GM23338 (cell line): ENCODE measurements around the gene FCSK. TPM values are rescaled to one million over a fixed set of nuclear protein-coding genes. Genes with fewer than 3 reads are reported as not detected.

Experiments
- ATAC-seq: fragments of 200-7000 bp; cut with Tn5 transposase; 3 replicates; pipeline ENCODE4 v1.9.1; 2020
- DNase-seq: peaks from one replicate; pipeline ENCODE4 v3.0.0-alpha.2; 2015; ENCODE audit warnings: low spot score
- H2AFZ ChIP-seq: fragments of 200-600 bp; sonication (generic); 2 replicates; pipeline ENCODE4 v1.8.0; 2016; ENCODE audit warnings: antibody characterized with exemption, mild to moderate bottlenecking, moderate library complexity
- H3F3A ChIP-seq: fragments of 200-600 bp; sonication (generic); replicated peaks from 2 replicates; pipeline ENCODE4 v1.8.0; 2017; ENCODE audit warnings: antibody characterized with exemption, mixed run types, low read depth
- H3K27ac ChIP-seq: fragments of 200-600 bp; sonication (generic); 2 replicates; pipeline ENCODE4 v1.6.1; 2016; ENCODE audit warnings: low read depth
- H3K27me3 ChIP-seq: fragments of 200-600 bp; sonication (generic); 2 replicates; pipeline ENCODE4 v1.8.0; 2016; ENCODE audit warnings: mild to moderate bottlenecking, mixed run types, moderate library complexity; ENCODE audit not compliant: insufficient read depth
- H3K36me3 ChIP-seq: fragments of 200-600 bp; sonication (generic); 2 replicates; pipeline ENCODE4 v1.8.0; 2016; ENCODE audit warnings: mild to moderate bottlenecking; ENCODE audit not compliant: insufficient read depth
- H3K4me1 ChIP-seq: fragments of 200-600 bp; sonication (generic); 2 replicates; pipeline ENCODE4 v1.8.0; 2016; ENCODE audit warnings: mild to moderate bottlenecking, moderate library complexity; ENCODE audit not compliant: insufficient read depth
- H3K4me2 ChIP-seq: fragments of 200-600 bp; sonication (generic); 2 replicates; pipeline ENCODE4 v1.7.1; 2017; ENCODE audit warnings: mixed run types
- H3K4me3 ChIP-seq: fragments of 200-600 bp; sonication (generic); 2 replicates; pipeline ENCODE4 v1.6.1; 2016; ENCODE audit warnings: mixed run types
- H3K79me2 ChIP-seq: fragments of 200-600 bp; sonication (generic); replicated peaks from 2 replicates; pipeline ENCODE4 v1.8.0; 2017; ENCODE audit warnings: mild to moderate bottlenecking; ENCODE audit not compliant: insufficient read depth
- H3K9me2 ChIP-seq: fragments of 200-600 bp; sonication (generic); 2 replicates; pipeline ENCODE4 v1.8.0; 2017; ENCODE audit not compliant: insufficient read depth
- H4K20me1 ChIP-seq: fragments of 200-600 bp; sonication (generic); replicated peaks from 2 replicates; pipeline ENCODE4 v1.8.0; 2017; ENCODE audit warnings: mild to moderate bottlenecking; ENCODE audit not compliant: insufficient read depth
- H3K27ac Mint-ChIP-seq: 2 replicates; pipeline ENCODE4 v1.8.0; 2020; ENCODE audit warnings: inconsistent platforms, mild to moderate bottlenecking, moderate library complexity, mixed read lengths
- H3K27me3 Mint-ChIP-seq: 3 replicates; pipeline ENCODE4 v1.8.0; 2022; ENCODE audit warnings: low read depth, mild to moderate bottlenecking, moderate library complexity, mixed read lengths, inconsistent platforms; ENCODE audit not compliant: insufficient read depth, poor library complexity
- H3K36me3 Mint-ChIP-seq: 3 replicates; pipeline ENCODE4 v1.8.0; 2021; ENCODE audit warnings: low read depth, mild to moderate bottlenecking, inconsistent platforms, moderate library complexity, mixed read lengths
- H3K4me1 Mint-ChIP-seq: 3 replicates; pipeline ENCODE4 v1.8.0; 2020; ENCODE audit warnings: mild to moderate bottlenecking, inconsistent platforms, mixed read lengths
- H3K4me3 Mint-ChIP-seq: 3 replicates; pipeline ENCODE4 v1.8.0; 2021; ENCODE audit warnings: moderate library complexity, mild to moderate bottlenecking, inconsistent platforms, mixed read lengths
- H3K9me3 Mint-ChIP-seq: 3 replicates; pipeline ENCODE4 v1.8.0; 2020; ENCODE audit warnings: moderate library complexity, mild to moderate bottlenecking, inconsistent platforms, mixed read lengths
- CREB1 ChIP-seq: fragments of 250-450 bp; sonication (Bioruptor Pico); IDR thresholded peaks from 2 replicates; pipeline ENCODE4 v1.5.0; 2020; ENCODE audit warnings: low read depth, mild to moderate bottlenecking, moderate library complexity
- EZH2 ChIP-seq: fragments of 200-600 bp; sonication (generic); IDR thresholded peaks from one replicate; pipeline ENCODE4 v1.8.0; 2017; ENCODE audit warnings: antibody characterized with exemption, mild to moderate bottlenecking, low read depth; ENCODE audit not compliant: unreplicated experiment
- EZH2phosphoT487 ChIP-seq: fragments of 200-600 bp; sonication (generic); IDR thresholded peaks from one replicate; pipeline ENCODE4 v1.8.1; 2018; ENCODE audit warnings: antibody characterized with exemption; ENCODE audit not compliant: unreplicated experiment
- JUNB ChIP-seq: IDR thresholded peaks from one replicate; pipeline ENCODE4 v1.6.1; 2016; ENCODE audit warnings: antibody characterized with exemption; ENCODE audit not compliant: unreplicated experiment
- NANOG ChIP-seq: IDR thresholded peaks from 2 replicates; pipeline ENCODE4 v1.6.1; 2016; ENCODE audit warnings: antibody characterized with exemption, borderline replicate concordance
- POLR2AphosphoS5 ChIP-seq: IDR thresholded peaks from 2 replicates; pipeline ENCODE4 v1.6.1; 2016; ENCODE audit warnings: antibody characterized with exemption, low read depth
- STAT1 ChIP-seq: IDR thresholded peaks from one replicate; pipeline ENCODE4 v1.6.1; 2016; ENCODE audit warnings: antibody characterized with exemption; ENCODE audit not compliant: unreplicated experiment
- ZNF114 ChIP-seq: fragments of 250-450 bp; sonication (Bioruptor Pico); IDR thresholded peaks from 2 replicates; pipeline ENCODE4 v1.5.0; 2020; ENCODE audit warnings: mild to moderate bottlenecking, moderate library complexity
- ZNF331 ChIP-seq: fragments of 250-450 bp; sonication (Bioruptor Pico); IDR thresholded peaks from 2 replicates; pipeline ENCODE4 v1.5.0; 2020; ENCODE audit warnings: low read depth, mild to moderate bottlenecking, moderate library complexity
- polyA plus RNA-seq: library from polyadenylated mRNA; unstranded; fragments of >200 nt; fragmentation: Nextera tagmentation; extraction: Ambion mirVana; gene quantifications from 2 replicates; pipeline ENCODE4 v1.2.1, GENCODE V29; 2016
- total RNA-seq: library from RNA; depleted of rRNA; stranded (reverse); fragments of >200 nt; shearing (Covaris generic); gene quantifications from 2 replicates; pipeline ENCODE4 v1.2.3, GENCODE V29; 2014
- TF ChIP-seq, protein P1 (sequence below): IDR thresholded peaks from 2 replicates; pipeline ENCODE4 v1.6.1; 2016; ENCODE audit warnings: antibody characterized with exemption
- TF ChIP-seq, protein P2 (sequence below): IDR thresholded peaks from one replicate; pipeline ENCODE4 v1.6.1; 2018; ENCODE audit warnings: antibody characterized with exemption; ENCODE audit not compliant: unreplicated experiment
- TF ChIP-seq, protein P3 (sequence below), 2 experiments: fragments of 200-600 bp in 1 of 2; sonication (generic) in 1 of 2; conservative IDR thresholded peaks; 2 replicates each; pipeline versions ENCODE4 v1.5.1 to v1.6.1; 2016 to 2017; ENCODE audit warnings: antibody characterized with exemption in 2 of 2, low read depth in 2 of 2, mild to moderate bottlenecking in 2 of 2, moderate library complexity in 1 of 2
- TF ChIP-seq, protein P4 (sequence below): fragments of 250-450 bp; sonication (Bioruptor Pico); IDR thresholded peaks from 2 replicates; pipeline ENCODE4 v1.5.0; 2020; ENCODE audit warnings: mild to moderate bottlenecking, moderate library complexity

FCSK gene
- total and polyA plus RNA-seq, 2 experiments from 2014 or later: 2.3 to 4.0 TPM

DNA sequence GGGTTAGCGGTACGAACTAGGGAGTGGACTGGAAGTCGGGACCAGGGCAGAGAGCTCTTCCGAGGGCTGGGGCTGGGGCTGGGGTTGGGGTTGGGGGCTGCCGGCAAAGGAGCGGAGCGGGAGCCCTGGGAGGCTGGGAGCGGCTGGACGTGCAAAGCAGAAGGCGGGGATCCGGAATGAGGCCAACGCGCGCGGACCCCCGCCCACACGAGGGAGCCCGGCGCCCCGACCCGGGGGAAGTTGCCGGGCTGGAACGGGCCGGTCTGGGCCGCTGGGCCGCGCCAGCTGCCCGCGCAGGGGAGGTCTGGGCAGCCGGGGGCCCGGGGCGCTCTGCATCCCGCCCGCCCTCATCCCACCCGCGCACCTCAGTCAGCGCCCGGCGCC lies 15.8 kb upstream of the FCSK start:
- Histone ChIP-seq H3K9me2 (no peaks in the 10 kb centered on the region), H2AFZ (no peak overlapping the region), H3K27me3 (no peaks in the 10 kb centered on the region), H3F3A (peaks cover 23% of the 10 kb centered on the region), H3K27ac (no peak overlapping the region), H3K4me2 (peak overlapping the region; percentile 98), H3K79me2 (peaks cover 46% of the 10 kb centered on the region), H3K4me1 (peaks cover 32% of the 10 kb centered on the region), H3K4me3 (peak overlapping the region; percentile 94), H3K36me3 (no peaks in the 10 kb centered on the region; the same call in 1 of the 2 replicates), H4K20me1 (peaks cover 10% of the 10 kb centered on the region; the same call in 1 of the 2 replicates)
- TF ChIP-seq NANOG (no peak), POLR2AphosphoS5 (no peak), EZH2phosphoT487 (no peak), ZNF331 (CRISPR knock-in tag) (no peak), JUNB (no peak), EZH2 (no peak), ZNF114 (CRISPR knock-in tag) (no peak), STAT1 (no peak), CREB1 (CRISPR knock-in tag) (no peak)
- TF ChIP-seq, protein P1, sequence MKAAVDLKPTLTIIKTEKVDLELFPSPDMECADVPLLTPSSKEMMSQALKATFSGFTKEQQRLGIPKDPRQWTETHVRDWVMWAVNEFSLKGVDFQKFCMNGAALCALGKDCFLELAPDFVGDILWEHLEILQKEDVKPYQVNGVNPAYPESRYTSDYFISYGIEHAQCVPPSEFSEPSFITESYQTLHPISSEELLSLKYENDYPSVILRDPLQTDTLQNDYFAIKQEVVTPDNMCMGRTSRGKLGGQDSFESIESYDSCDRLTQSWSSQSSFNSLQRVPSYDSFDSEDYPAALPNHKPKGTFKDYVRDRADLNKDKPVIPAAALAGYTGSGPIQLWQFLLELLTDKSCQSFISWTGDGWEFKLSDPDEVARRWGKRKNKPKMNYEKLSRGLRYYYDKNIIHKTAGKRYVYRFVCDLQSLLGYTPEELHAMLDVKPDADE: no peak
- TF ChIP-seq, protein P2, sequence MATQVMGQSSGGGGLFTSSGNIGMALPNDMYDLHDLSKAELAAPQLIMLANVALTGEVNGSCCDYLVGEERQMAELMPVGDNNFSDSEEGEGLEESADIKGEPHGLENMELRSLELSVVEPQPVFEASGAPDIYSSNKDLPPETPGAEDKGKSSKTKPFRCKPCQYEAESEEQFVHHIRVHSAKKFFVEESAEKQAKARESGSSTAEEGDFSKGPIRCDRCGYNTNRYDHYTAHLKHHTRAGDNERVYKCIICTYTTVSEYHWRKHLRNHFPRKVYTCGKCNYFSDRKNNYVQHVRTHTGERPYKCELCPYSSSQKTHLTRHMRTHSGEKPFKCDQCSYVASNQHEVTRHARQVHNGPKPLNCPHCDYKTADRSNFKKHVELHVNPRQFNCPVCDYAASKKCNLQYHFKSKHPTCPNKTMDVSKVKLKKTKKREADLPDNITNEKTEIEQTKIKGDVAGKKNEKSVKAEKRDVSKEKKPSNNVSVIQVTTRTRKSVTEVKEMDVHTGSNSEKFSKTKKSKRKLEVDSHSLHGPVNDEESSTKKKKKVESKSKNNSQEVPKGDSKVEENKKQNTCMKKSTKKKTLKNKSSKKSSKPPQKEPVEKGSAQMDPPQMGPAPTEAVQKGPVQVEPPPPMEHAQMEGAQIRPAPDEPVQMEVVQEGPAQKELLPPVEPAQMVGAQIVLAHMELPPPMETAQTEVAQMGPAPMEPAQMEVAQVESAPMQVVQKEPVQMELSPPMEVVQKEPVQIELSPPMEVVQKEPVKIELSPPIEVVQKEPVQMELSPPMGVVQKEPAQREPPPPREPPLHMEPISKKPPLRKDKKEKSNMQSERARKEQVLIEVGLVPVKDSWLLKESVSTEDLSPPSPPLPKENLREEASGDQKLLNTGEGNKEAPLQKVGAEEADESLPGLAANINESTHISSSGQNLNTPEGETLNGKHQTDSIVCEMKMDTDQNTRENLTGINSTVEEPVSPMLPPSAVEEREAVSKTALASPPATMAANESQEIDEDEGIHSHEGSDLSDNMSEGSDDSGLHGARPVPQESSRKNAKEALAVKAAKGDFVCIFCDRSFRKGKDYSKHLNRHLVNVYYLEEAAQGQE: no peak
- TF ChIP-seq, protein P3, sequence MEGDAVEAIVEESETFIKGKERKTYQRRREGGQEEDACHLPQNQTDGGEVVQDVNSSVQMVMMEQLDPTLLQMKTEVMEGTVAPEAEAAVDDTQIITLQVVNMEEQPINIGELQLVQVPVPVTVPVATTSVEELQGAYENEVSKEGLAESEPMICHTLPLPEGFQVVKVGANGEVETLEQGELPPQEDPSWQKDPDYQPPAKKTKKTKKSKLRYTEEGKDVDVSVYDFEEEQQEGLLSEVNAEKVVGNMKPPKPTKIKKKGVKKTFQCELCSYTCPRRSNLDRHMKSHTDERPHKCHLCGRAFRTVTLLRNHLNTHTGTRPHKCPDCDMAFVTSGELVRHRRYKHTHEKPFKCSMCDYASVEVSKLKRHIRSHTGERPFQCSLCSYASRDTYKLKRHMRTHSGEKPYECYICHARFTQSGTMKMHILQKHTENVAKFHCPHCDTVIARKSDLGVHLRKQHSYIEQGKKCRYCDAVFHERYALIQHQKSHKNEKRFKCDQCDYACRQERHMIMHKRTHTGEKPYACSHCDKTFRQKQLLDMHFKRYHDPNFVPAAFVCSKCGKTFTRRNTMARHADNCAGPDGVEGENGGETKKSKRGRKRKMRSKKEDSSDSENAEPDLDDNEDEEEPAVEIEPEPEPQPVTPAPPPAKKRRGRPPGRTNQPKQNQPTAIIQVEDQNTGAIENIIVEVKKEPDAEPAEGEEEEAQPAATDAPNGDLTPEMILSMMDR (conservative IDR thresholded peaks at IDR 0.05; ENCODE audit: low read depth in 2 of 2): no peak
- TF ChIP-seq, protein P4, sequence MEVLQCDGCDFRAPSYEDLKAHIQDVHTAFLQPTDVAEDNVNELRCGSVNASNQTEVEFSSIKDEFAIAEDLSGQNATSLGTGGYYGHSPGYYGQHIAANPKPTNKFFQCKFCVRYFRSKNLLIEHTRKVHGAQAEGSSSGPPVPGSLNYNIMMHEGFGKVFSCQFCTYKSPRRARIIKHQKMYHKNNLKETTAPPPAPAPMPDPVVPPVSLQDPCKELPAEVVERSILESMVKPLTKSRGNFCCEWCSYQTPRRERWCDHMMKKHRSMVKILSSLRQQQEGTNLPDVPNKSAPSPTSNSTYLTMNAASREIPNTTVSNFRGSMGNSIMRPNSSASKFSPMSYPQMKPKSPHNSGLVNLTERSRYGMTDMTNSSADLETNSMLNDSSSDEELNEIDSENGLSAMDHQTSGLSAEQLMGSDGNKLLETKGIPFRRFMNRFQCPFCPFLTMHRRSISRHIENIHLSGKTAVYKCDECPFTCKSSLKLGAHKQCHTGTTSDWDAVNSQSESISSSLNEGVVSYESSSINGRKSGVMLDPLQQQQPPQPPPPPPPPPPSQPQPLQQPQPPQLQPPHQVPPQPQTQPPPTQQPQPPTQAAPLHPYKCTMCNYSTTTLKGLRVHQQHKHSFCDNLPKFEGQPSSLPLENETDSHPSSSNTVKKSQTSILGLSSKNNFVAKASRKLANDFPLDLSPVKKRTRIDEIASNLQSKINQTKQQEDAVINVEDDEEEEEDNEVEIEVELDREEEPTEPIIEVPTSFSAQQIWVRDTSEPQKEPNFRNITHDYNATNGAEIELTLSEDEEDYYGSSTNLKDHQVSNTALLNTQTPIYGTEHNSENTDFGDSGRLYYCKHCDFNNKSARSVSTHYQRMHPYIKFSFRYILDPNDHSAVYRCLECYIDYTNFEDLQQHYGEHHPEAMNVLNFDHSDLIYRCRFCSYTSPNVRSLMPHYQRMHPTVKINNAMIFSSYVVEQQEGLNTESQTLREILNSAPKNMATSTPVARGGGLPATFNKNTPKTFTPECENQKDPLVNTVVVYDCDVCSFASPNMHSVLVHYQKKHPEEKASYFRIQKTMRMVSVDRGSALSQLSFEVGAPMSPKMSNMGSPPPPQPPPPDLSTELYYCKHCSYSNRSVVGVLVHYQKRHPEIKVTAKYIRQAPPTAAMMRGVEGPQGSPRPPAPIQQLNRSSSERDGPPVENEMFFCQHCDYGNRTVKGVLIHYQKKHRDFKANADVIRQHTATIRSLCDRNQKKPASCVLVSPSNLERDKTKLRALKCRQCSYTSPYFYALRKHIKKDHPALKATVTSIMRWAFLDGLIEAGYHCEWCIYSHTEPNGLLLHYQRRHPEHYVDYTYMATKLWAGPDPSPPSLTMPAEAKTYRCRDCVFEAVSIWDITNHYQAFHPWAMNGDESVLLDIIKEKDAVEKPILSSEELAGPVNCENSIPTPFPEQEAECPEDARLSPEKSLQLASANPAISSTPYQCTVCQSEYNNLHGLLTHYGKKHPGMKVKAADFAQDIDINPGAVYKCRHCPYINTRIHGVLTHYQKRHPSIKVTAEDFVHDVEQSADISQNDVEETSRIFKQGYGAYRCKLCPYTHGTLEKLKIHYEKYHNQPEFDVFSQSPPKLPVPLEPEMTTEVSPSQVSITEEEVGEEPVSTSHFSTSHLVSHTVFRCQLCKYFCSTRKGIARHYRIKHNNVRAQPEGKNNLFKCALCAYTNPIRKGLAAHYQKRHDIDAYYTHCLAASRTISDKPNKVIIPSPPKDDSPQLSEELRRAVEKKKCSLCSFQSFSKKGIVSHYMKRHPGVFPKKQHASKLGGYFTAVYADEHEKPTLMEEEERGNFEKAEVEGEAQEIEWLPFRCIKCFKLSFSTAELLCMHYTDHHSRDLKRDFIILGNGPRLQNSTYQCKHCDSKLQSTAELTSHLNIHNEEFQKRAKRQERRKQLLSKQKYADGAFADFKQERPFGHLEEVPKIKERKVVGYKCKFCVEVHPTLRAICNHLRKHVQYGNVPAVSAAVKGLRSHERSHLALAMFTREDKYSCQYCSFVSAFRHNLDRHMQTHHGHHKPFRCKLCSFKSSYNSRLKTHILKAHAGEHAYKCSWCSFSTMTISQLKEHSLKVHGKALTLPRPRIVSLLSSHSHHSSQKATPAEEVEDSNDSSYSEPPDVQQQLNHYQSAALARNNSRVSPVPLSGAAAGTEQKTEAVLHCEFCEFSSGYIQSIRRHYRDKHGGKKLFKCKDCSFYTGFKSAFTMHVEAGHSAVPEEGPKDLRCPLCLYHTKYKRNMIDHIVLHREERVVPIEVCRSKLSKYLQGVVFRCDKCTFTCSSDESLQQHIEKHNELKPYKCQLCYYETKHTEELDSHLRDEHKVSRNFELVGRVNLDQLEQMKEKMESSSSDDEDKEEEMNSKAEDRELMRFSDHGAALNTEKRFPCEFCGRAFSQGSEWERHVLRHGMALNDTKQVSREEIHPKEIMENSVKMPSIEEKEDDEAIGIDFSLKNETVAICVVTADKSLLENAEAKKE (CRISPR knock-in tag): no peak
- Mint-ChIP-seq H3K27ac (no peak overlapping the region), H3K4me3 (peak overlapping the region; percentile 82), H3K27me3 (peaks cover 15% of the 10 kb centered on the region), H3K9me3 (no peaks in the 10 kb centered on the region), H3K36me3 (peaks cover 8% of the 10 kb centered on the region), H3K4me1 (peaks cover 41% of the 10 kb centered on the region)
- ATAC-seq (peak; percentile 1; the same call in 2 of the 3 replicates), DNase-seq (peak; percentile 34)
